ENCODE results near the gene XK. TPM values are rescaled to one million over a fixed set of nuclear protein-coding genes. Genes with fewer than 3 reads are reported as not detected.

The XK gene
- total and polyA plus RNA-seq, 2 of the 4 experiments (the other 2 are of a cell fraction): under 0.01 to 0.02 TPM

DNA sequence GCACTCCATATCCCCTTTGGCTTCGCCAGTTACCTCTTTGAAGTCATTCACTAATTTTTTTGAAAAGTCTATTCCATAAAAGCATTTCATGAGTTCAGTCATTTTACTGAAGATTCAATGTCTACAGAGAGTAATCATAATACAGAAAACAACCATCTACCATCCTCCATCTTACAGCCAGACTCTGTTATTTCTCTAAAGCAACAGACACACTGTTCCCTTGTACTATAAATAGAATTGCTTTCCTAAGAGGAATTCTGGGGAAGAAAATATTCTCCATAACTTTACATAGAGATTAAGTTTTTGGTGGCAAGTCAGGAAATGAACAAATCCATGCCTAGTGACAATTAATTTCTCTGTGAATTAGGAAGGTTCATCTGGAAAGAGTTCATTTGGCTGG, 37.0 kb downstream of the XK start:
- H3K9ac ChIP-seq (ENCODE audit: low read depth, low read length): no peak overlapping the region
- H3K23ac ChIP-seq (ENCODE audit: low read depth, low read length): no peak overlapping the region
- H3K18ac ChIP-seq (ENCODE audit: low read depth, low read length): no peak overlapping the region
- H3K4me2 ChIP-seq (ENCODE audit: low read depth, low read length): no peak overlapping the region
- no peak overlapping the region for H3K14ac ChIP-seq (replicated peaks; ENCODE audit: low read depth, low read length)
- H3K4ac ChIP-seq (ENCODE audit: low read depth, low read length): no peak overlapping the region
- H2AK5ac ChIP-seq (ENCODE audit: low read depth, low read length): no peak overlapping the region
- H3K56ac ChIP-seq (ENCODE audit: extremely low read depth, insufficient read depth, low read length): no peak overlapping the region
- ATAC-seq (ENCODE audit: low read depth) (no peak), DNase-seq (no peak)
- H3K27me3 ChIP-seq (ENCODE audit: control insufficient read depth, insufficient read depth, low read length): no peaks in the 10 kb centered on the region
- WGBS, 2 experiments (ENCODE audit: extremely low coverage in 2 of 2, insufficient read length in 1 of 2): 17% methylated on average over 1 of the region's 1 CpG; no CpG with 5 or more reads in 1 of the 2 experiments
- BruUV-seq (replicated peaks): no TSS peak
- H3K79me1 ChIP-seq (ENCODE audit: low read depth in 1 of 2, low read length in 2 of 2): no peaks in the 10 kb centered on the region
- H4K8ac ChIP-seq (ENCODE audit: low read depth in 2 of 2, low read length in 2 of 2): no peak overlapping the region
- no peak overlapping the region for H2AFZ ChIP-seq (replicated peaks; ENCODE audit: low read length, poor library complexity)
- H3K9me1 ChIP-seq (ENCODE audit: insufficient read depth, low read length): no peaks in the 10 kb centered on the region
- dilution Hi-C loops (cut with HindIII; ENCODE audit: low sequenced_read_pairs, unreplicated experiment) (no loop called here), intact Hi-C loops (cut with micrococcal nuclease) (no loop called here), in situ Hi-C loops (cut with MboI; ENCODE audit: low sequenced_read_pairs) (no loop called here)
- H2BK120ac ChIP-seq (ENCODE audit: low read depth, low read length): no peak overlapping the region
- no peak overlapping the region for H2BK5ac ChIP-seq (ENCODE audit: low read depth, low read length, poor library complexity, severe bottlenecking)
- H3K36me3 ChIP-seq (ENCODE audit: control insufficient read depth, insufficient read depth, low read length): no peaks in the 10 kb centered on the region
- no peaks in the 10 kb centered on the region for H4K20me1 ChIP-seq (ENCODE audit: insufficient read depth, low read length)
- POLR2A ChIA-PET (ENCODE audit: unreplicated experiment): no interaction called here
- no peaks in the 10 kb centered on the region for H3K4me1 ChIP-seq (ENCODE audit: control insufficient read depth, insufficient read depth, low read length)
- no peak overlapping the region for H3K4me3 ChIP-seq (ENCODE audit: insufficient read depth, low read depth, low read length)
- no peak overlapping the region for H4K91ac ChIP-seq (ENCODE audit: insufficient read depth, low read depth, low read length)
- CTCF ChIA-PET: no interaction called here
- TF ChIP-seq, protein P1, sequence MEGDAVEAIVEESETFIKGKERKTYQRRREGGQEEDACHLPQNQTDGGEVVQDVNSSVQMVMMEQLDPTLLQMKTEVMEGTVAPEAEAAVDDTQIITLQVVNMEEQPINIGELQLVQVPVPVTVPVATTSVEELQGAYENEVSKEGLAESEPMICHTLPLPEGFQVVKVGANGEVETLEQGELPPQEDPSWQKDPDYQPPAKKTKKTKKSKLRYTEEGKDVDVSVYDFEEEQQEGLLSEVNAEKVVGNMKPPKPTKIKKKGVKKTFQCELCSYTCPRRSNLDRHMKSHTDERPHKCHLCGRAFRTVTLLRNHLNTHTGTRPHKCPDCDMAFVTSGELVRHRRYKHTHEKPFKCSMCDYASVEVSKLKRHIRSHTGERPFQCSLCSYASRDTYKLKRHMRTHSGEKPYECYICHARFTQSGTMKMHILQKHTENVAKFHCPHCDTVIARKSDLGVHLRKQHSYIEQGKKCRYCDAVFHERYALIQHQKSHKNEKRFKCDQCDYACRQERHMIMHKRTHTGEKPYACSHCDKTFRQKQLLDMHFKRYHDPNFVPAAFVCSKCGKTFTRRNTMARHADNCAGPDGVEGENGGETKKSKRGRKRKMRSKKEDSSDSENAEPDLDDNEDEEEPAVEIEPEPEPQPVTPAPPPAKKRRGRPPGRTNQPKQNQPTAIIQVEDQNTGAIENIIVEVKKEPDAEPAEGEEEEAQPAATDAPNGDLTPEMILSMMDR (conservative IDR thresholded peaks at IDR 0.05; ENCODE audit: low read depth, low read length): no peak
- TF ChIP-seq RAD21 (IDR thresholded peaks at IDR 0.05; ENCODE audit: low read length): no peak
- TF ChIP-seq, protein P2, sequence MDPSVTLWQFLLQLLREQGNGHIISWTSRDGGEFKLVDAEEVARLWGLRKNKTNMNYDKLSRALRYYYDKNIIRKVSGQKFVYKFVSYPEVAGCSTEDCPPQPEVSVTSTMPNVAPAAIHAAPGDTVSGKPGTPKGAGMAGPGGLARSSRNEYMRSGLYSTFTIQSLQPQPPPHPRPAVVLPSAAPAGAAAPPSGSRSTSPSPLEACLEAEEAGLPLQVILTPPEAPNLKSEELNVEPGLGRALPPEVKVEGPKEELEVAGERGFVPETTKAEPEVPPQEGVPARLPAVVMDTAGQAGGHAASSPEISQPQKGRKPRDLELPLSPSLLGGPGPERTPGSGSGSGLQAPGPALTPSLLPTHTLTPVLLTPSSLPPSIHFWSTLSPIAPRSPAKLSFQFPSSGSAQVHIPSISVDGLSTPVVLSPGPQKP (IDR thresholded peaks at IDR 0.05; ENCODE audit: borderline replicate concordance, low read depth, low read length): no peak
- TF ChIP-seq CHD1 (IDR thresholded peaks at IDR 0.05; ENCODE audit: low read depth, low read length): no peak
- TF ChIP-seq, protein P3, sequence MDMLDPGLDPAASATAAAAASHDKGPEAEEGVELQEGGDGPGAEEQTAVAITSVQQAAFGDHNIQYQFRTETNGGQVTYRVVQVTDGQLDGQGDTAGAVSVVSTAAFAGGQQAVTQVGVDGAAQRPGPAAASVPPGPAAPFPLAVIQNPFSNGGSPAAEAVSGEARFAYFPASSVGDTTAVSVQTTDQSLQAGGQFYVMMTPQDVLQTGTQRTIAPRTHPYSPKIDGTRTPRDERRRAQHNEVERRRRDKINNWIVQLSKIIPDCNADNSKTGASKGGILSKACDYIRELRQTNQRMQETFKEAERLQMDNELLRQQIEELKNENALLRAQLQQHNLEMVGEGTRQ (IDR thresholded peaks at IDR 0.05; ENCODE audit: low read depth, low read length): no peak
- TF ChIP-seq MAZ (IDR thresholded peaks at IDR 0.05; ENCODE audit: borderline replicate concordance, low read depth, low read length): no peak
- H3K27ac ChIP-seq (ENCODE audit: insufficient read depth, low read length): no peak overlapping the region
- no peak overlapping the region for H2BK20ac ChIP-seq (ENCODE audit: low read depth, low read length)
- H3K9me3 ChIP-seq (ENCODE audit: control insufficient read depth, insufficient read depth, low read length): no peaks in the 10 kb centered on the region
- no peak overlapping the region for H2AK9ac ChIP-seq (replicated peaks; ENCODE audit: low read depth, low read length, poor library complexity)
- no peak overlapping the region for H2BK15ac ChIP-seq (ENCODE audit: low read depth, low read length)
- no peak overlapping the region for H4K5ac ChIP-seq (ENCODE audit: low read depth, low read length)
